NCI-H2107 (cell line): Measurements from ENCODE around the gene CLDN14.
"Not testable (repeated sequence)": the region's sequence is repeated elsewhere in the genome, so short reads cannot be mapped to it uniquely, and the experiment has no call there.

Source experiments
- DNase-seq: peaks from one replicate; lab custom pipeline; 2025; lab: John Stamatoyannopoulos, UW

CLDN14 gene

DNA sequence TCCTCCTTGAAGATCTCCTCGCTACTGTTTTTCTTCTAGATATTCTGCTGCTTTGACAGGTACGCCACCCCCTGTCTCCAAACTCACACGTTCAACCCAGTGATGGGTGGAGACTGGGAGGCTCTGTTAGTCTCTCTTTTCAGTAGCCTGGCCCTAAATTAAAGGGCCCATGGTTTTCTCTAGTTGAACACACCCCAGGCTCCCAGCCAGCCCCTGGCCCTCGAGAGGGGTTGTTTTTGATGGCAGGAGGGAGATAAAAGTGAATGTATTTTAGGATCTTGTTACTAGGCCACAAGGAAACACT is 21.6 kb upstream of the CLDN14 start:
- no peak for DNase-seq

DNA sequence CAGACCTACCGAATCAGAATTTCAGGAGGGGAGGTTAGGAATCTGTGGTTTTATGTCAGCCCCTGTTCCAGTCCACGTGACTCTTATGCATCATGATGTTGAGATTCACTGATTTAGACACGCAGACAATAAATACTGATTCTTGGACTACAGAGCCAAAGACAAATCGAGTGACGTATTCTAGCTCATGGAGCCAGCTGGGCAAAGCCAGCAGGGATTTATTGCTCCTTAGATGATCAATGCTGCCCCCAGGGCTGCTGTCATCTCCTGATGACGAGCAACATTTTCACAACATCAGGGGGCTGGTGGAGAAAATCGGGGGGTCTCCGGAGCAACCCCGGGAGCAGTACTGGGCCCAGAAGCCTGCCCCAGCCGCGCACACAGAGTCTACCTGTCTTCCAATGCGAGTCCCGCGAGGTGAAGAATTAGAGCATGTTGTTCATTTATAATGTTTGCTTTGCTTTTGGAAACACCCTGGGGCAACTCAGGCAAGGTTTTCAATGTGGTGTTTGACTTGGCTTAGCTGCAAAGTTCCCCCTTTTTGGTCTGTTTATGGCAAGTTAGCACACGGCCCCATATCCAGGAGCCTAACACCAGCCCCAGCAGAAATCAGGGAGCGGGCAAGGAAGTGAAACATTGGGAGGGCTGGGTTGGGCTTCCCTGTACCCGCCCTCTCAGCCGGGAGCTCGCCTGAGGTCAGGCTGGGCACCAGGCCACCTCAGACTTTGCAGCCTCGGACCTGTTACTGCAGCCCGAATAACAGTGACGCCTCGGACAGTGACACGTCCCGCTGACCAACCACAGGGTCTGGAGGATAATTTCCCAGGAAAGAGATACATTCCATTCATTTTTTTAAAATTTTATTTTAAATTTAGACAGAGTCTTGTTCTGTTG is 19.9 kb upstream of the CLDN14 start:
- no peak for DNase-seq

DNA sequence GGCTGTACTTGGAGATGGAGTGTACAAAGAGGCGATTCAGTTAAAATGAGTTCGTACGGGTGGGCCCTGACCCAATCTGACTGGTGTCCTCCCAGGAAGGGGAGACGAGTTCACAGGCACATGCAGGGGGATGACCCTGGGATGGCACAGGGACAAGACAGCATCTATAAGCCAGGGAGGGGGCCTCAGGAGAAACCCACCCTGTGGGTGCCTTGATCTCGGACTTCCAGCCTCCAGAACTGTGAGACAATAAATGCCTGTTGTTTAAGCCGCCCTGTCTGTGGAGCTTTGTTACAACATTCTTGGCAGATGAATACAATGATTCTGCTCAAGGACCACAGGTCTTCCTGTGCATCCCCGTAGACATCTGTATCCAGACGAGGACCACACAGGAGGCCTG is 14.6 kb upstream of the CLDN14 start:
- DNase-seq = no peak

DNA sequence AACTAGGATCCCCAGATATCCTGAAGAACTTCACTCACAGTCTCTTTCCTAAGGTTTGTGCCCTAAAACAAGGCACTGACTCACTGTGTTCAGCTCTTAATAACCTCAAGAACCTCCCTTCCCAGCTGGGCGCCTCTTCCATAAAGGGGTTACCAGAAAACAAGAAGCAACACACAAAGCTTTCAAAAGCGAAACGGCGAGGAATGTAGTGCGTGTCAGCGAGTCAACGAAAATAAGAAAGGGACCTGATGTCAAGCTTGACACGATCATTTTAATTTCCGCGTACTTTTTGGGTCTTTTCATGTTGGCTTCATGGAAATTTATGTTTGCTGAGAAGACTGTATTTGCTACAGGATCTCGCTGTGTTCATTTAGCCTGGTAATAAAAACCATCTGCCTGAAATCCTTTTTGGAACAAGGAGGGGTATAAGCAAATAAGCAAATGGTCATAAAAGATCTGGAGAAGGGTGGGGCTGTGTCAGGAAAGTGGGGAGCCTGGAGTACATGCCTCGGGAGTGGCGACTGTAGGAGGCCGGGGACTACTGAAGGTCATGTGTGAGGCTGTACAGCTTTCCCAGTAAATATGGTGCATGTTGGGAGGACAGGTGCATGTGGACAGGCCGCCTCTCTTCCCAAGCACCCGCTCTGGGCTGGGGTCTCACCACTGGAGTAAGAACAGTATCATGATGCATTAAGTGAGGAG is 11.4 kb upstream of the CLDN14 start:
- DNase-seq = no peak

DNA sequence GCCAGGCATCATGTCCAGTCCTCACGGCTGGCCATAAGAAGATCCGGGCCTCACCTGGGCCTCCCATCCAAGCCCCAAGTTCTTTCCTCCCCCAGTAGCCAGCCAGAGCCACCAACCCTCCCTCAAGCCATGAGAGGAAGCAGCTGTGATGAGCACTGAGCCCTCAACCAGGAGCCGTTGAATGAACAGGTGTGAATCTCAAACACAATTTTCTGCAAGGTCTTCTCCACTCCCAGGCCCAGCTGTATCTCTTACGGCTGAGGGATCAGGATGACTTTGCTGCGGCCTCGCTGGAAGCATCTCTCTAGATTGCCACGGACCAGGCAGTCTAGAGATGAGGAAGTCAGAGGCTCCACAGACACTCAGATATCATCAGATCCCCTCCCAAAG is 9.8 kb upstream of the CLDN14 start:
- no peak for DNase-seq

DNA sequence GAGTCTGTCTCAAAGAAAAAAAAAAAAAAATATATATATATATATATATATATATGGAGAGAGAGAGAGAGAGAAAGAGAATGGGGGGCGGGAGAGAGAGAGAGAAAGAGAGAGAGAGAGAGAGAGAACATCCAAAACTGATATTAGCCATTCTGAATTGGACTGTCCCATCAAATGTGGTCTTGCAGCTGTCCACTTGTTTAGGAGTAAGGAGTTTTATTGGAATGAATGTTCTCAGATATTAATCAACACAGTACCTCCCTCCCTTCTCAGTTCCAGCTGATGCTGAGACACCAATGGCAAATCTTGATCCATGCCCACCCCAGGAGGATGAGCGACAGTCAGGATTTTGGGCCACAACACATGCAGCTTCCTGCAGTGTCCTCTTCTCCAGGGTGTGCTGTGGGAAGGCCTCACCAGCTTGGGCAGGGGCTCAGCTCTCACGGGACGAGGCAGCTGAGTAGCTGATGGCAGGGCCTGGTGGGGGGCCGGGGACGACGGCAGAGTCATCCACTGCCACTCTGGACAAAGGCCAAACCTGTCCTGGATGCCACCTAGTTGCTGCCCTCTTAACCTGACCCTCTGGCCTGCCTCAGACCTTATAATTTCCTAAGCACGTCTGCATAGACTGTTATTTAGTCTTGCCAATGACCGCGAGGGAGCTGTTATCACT is 9.3 kb upstream of the CLDN14 start:
- no peak for DNase-seq

DNA sequence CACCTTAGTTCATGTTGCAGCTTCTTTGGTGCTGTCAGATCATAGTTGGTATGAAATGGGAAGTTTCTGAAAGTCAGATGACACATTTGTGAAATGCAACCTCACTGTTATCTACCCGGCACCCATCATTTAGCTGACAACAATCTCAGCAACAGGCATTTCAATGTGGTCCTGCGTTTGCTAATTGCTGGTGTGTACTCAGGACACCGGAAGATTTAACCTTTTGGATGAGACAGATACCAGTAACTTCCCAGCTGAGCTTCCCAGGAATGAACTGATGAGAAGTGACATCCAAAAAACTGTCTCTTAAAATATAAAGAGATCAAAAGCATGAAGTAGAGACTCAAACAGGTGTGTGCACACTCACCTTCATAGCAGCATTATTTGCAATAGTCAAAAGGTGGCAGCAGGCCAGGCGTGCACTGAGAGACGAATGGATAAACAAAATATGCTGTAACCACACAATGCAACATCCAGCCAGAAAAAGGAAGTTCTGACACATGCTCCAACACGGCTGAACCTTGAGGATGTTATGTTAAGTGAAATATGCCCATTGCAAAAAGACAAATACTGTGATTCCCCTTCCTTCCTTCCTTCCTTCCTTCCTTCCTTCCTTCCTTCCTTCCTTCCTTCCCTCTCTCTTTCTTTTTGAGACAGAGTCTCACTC is 7.9 kb upstream of the CLDN14 start:
- peak; percentile 52 for DNase-seq

DNA sequence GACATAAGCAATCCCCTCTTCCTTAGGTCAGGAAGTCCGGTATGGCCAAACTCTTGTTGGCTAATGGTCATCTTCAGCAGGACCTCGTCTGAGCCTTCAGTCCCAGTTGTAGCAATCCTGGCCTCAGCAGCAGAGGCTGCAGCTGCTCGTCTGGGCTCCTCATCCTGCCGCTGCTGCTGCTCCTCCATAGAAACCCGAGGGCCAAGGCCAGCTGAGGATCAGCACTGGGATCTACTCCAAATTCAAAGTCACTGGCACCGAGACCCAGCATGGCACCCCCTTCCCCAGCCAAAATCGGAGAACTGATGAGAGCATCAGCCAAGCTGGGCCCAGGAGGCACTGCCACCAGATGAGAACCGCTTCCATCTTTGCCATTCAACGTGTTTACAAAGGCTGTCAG is 6.3 kb upstream of the CLDN14 start:
- no peak for DNase-seq

DNA sequence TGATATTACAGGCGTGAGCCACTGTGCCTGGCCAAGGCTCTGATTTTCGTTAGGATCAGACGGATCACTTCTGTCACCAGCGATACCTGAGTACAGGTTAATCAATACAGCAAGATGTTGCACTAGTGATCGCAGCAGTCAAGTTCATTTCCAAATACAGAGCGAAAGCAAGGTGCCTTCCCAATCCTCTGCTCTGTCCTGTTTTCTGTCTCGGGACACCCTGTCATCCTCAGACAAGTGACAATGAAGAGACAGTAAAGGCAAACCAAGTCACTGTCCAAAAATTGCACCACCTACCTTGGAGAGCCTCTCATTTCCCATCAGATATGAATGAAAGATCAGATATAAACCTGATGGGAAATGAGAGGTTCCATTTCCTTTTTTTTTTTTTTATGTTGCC is 5.6 kb upstream of the CLDN14 start:
- no peak for DNase-seq

DNA sequence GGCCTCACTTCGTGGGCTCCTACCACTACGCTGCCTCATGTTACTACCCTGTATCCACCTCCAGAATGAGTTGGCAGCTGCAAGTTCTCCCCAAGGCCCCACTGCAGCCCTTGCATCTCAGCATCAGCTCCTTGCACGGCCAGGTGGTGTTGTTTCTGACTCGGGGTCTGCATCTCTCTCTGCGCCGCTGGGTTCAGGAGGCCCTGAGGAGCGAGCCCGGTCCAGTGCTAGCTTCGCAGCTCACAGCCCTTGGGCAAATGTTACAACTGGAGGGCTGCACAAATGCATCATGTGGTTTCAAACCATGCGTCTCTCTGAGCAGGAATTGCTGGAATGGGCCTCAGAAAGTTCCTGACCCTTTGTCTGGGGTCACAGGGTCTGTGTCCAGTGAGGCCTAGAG is 3.2 kb upstream of the CLDN14 start:
- no peak for DNase-seq

DNA sequence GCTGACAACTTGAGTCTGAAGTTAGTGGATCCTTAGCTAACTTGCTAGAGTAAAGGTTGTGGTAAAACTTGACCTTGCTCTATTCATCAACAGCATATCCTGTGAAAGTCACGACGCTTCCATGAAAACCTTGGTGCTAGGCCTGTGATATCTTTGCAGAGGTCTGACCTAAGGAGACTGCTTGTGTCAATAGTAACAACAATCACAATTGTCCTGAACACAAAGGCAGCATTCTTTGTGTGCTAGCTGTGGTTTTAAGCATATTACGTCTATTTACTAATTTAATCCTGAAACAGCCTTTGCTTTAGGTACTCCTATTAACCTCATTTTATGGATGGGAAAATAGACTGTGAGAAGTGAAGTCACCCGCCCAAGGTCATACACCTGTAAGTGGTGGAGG is 2.8 kb upstream of the CLDN14 start:
- DNase-seq = no peak

DNA sequence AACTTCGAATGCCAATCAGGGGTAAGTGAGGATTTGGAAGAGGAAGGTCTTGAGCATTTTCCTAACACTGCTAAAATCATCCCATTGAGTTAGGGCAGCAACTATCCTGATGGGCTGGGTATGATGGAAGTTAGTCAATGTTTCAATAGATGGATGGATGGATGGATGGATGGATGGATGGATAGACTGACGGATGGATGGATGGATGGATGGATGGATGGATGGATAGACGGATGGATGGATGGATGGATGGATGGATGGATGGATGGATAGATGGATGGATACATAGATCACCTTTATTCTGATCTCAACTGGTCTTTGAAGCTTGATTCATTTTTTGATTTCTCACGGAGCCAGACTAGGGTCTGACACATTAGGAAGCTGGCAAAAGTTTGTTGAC is 2.3 kb upstream of the CLDN14 start:
- no peak for DNase-seq

DNA sequence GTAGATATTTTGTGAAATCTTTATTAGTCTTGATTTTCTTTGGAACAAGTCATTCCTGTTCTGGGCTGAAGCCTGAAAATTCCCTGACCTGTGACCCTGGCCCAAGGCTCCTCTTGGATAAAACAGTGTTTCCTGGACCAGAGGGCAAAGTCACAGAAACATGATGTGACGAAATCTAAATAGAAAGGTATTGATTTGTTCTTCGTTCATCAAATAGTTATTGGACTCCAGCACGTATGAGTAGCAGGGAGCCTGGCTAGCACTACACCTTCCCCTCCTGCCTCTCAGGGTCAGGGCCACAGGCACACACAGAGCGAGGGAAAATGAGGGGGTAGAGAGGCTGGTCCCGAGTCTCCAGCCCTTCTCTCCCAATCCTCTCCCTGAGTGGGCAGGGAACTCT is 1.7 kb upstream of the CLDN14 start:
- no peak for DNase-seq

DNA sequence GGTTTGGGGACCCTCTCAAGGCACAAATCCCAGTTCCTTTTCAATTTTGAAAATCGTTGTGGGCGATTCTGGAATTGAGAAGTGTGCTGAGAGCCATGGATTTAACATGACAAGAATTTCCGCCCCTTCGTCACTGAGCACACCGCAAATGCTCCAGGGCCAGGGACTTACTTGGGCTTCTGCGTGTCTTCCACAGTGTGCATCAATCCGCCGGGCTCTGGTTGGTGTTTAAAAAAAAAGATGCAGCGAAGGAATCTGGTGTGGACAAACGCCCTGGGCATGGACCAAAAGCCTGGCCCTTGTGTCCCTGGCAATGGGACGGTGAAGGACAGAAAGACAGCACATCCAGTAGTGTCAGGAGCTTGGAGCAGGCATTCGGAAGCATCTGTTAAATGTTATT is 696 bp upstream of the CLDN14 start:
- no peak for DNase-seq

DNA sequence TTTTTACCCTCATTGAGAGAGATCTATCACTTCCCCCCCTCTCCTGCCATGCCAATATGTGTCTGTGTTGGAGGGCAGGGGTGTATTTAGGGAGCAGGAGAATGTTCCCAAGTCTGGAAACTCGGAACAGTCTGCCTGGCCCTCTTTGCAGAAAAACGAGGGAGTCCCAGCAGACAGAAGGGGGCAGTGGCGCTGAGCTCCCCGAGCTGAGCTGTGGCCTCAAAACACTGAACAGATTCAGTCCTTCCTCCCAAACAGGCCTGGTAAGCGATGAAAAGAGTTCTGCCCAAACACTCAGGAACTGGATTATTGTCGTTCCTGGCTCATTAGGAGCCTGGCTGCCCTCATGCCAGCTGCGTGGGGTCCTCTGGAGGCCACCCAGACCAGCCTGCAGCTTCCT is 981 bp downstream of the CLDN14 start:
- DNase-seq = no peak

DNA sequence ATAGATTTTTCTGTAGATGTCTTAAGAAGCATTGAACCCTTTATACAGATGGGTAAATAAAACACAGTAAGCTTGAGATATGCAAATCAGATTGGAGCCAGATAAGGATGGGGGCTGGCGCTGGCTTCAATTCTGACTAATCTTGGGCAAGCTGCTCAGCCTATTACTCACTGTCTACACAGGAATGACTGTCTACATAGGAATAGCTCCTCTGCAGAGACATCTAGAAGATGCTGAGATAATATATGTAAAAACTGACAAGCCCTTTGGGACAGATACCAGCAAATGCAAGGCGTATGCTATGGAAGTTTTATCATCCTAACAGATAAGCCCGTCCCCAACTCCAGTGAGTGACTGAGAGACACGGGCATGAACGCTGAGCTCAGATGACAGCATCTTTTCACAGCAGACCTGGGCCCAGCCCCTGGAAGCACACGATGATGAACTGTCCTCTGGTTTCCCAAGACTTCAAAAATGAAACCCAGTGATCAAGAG is 1.7 kb downstream of the CLDN14 start:
- DNase-seq = no peak

DNA sequence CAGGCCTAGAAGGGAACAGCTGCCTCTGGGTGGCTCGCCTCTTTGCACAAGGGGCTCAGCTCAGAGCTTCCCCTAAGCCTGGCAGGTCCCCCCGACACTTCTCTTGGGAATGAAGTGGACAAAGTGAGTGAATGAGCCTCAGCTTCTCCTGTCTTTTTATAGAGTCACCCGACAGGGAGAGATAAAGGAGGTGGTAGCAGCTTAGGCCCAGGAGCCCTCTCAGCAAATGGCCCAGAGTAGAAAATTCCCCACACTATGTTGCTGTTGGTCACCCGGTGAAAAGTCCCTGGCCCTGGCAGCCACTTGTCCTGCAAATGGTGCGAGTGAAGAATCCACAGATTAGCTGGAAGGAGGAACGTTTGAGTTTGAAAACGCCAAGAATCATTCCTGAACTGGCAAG is 2.4 kb downstream of the CLDN14 start:
- DNase-seq = no peak

DNA sequence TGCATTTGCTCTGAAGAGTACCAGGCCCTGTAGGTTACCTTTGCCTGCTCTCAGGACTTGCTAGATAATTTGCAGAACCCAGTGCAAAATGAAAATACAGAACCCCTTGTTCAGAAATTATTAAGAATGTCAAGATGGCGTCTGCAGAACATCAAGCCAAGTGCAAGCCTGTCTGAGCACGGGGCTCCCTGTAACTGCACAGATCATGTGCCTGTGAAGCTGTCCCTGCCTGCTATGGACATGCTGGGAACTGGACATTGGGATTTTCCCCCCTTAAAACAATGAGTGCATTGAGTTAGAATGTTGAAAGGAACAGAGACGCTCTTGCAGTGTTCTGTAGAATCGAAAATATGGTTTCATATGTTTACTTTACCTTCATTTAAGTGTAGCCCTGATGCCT is 2.9 kb downstream of the CLDN14 start:
- DNase-seq = no peak

DNA sequence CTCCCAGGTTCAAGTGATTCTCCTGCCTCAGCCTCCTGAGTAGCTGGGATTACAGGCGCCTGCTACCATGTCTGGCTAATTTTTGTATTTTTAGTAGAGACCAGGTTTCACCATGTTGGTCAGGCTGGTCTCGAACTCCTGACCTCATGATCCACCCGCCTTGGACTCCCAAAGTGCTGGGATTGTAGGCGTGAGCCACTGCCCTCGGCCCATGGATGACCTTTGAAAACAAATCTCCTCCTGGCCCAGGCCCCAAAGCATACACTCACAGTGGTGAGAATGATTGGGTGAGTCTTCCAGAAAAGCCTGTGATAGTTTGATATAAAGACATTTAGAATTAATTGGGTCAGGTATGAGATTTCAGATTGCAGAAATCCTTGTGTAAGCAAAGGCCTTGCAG is 3.4 kb downstream of the CLDN14 start:
- DNase-seq = not testable (repeated sequence)

DNA sequence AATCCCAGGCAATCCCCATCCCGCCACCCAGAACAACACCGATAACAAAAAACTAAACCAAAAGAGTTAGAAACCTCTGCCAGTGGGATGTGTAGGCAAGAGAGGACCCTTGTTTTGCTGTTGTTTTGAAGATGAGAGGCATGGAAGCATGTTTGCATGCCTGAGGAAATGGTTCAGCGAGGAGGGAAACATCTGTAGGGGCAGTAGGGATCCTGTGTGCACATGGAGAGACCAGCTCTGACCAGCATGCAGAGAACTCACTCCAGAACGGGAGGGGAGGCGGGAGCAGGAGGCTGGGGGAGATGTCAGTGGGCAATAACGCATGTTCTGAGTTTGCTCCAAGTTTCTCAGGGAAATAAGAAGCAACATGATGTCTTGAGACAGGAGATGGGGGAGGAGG is 5.3 kb downstream of the CLDN14 start:
- DNase-seq = no peak

DNA sequence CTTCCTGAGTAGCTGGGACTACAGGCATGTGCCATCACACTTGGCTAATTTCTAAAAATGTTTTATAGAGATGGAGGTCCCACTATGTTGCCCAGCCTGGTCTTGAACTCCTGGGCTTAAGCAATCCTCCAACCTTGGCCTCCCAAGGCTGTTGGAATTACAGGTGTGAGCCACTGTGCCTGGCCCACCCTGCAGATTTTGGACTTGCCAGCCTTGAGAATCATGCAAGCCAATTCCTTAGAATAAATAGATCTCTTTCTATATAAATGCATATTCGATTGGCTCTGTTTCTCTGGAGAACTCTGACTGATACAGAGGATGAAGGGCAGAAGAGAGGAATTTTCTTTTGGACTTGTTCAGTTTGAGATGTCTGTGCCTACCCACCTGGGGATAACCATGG is 6.7 kb downstream of the CLDN14 start:
- DNase-seq = no peak

DNA sequence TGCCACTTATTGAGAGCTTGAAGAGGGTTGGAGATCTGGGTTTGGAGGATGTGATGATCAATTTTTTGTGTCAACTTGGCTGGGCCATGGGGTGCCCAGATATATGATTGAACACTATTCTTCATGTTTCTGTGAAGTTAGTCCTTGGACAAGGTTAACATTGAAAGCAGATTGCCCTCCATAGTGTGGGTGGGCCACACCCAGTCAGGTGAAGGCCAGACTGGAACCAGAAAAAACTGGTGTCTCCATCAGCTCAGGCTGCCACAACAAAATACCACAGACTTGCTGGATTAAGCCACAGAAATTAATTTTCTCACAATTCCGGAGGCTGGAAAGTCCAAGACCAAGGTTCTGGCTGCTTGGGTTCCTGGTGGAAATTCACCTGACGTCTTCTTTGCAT is 7.5 kb downstream of the CLDN14 start:
- no peak for DNase-seq
